ENCODE data around the gene MYBPC2. TPM values are rescaled to one million over a fixed set of nuclear protein-coding genes. Genes with fewer than 3 reads are reported as not detected.
A peak's percentile ranks its signal among the peaks of the same experiment; 100 is the strongest.

MYBPC2 gene
- total and polyA plus RNA-seq, 12 donors, result 0.03 to 1.6 TPM; not detected in 10

GRCh38 chr19:50478901-50479715 is 46.4 kb downstream of the MYBPC2 start:
- H3K36me3 ChIP-seq (replicated peaks in 1 of 2), result peaks cover 0 to 50% of the 10 kb centered on the region in 2 donors

DNA sequence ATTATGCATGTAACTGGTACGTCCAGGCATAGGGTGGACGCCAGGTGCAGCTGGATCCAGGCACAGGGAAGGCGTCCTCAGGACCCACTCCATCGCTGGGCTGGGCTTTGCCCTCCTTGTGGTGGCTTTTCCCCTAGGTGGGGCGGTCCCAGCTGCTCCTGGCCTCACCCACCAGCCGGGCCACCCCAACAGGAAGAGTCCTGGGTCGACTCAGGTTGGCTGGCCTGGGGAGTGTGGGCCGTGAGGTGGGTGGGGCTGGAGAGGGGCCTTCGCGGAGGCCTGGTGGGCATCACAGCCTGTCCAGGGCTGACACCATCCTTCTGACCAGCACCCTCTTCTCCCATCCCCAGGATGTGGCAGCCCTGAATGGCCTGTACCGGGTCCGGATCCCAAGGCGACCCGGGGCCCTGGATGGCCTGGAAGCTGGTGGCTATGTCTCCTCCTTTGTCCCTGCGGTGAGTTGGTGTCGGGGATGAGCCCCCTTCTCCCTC is 47.1 kb downstream of the MYBPC2 start:
- no peaks in the 10 kb centered on the region for H3K27me3 ChIP-seq
- peaks cover 9 to 12% of the 10 kb centered on the region in 2 donors for H3K4me1 ChIP-seq (replicated peaks in 1 of 2)
- no peak for TF ChIP-seq CTCF (IDR thresholded peaks at IDR 0.05)
- intact Hi-C loops (cut with DNase I), result no loop called here
- no peak for DNase-seq
- WGBS, 4 donors, result 91 to 97% (median 94%) methylated on average over 4 to 16 of the region's 16 CpGs
- no peaks in the 10 kb centered on the region for H3K9me3 ChIP-seq (replicated peaks in 1 of 3)
- peaks cover 0 to 50% of the 10 kb centered on the region in 2 donors for H3K36me3 ChIP-seq (replicated peaks in 1 of 2)
- H3K27ac ChIP-seq, result no peak overlapping the region
- no peak overlapping the region for H3K4me3 ChIP-seq

More at GRCh38 chr19:50478901-50479715, 46.4 kb downstream of the MYBPC2 start:
- TF ChIP-seq CTCF (IDR thresholded peaks at IDR 0.05) (peak in 2 of 6 experiments; percentile 3 to 11), POLR2A (IDR thresholded peaks at IDR 0.05) (no peak)
- Histone ChIP-seq H3K4me1 (replicated peaks in 1 of 2) (peaks cover 9 to 12% of the 10 kb centered on the region in 2 donors), H3K27me3 (no peaks in the 10 kb centered on the region), H3K9me3 (replicated peaks in 1 of 3) (no peaks in the 10 kb centered on the region), H3K4me3 (no peak overlapping the region), H3K27ac (no peak overlapping the region)
- intact Hi-C loops (cut with DNase I), result no loop called here
- WGBS, 4 donors, result 87 to 95% (median 92%) methylated on average over 12 to 19 of the region's 19 CpGs
- DNase-seq, result no peak

DNA sequence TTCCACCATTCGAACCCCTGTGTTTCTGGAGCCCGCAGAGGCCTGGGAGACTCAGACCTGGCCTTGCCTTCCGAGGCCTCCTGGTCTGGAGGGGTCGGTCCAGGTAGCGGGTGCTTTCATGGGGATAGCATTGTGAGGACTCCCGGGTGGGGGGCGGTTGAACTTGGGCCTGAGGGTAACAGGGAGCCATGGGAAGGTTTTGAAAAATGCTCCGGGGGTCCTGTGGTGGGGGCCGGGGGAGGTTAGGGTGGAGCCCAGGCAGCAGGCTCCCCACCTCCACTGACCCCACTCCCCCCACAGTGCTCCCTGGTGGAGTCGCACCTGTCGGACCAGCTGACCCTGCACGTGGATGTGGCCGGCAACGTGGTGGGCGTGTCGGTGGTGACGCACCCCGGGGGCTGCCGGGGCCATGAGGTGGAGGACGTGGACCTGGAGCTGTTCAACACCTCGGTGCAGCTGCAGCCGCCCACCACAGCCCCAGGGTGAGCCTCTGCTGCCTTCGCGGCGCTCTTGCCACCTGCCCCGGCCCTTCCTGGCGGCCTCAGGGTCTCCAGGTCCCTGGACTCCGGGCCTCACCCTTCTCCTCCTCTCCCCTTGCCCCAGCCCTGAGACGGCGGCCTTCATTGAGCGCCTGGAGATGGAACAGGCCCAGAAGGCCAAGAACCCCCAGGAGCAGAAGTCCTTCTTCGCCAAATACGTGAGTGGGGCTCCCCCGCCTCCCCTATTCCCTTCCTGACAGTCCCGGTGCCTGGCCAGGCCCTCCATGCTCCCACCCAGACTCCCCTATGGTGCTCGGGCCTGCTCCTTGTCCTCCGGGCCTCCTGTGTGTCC is 47.8 kb downstream of the MYBPC2 start:
- no peak overlapping the region for H3K4me3 ChIP-seq
- H3K36me3 ChIP-seq (replicated peaks in 1 of 2), result peaks cover 0 to 50% of the 10 kb centered on the region in 2 donors
- no peak for DNase-seq
- 87 to 90% (median 88%) methylated on average over 22 to 37 of the region's 37 CpGs for WGBS, 4 donors
- no peak for TF ChIP-seq POLR2A (IDR thresholded peaks at IDR 0.05)
- no peak for TF ChIP-seq CTCF (IDR thresholded peaks at IDR 0.05)
- H3K27ac ChIP-seq, result no peak overlapping the region
- intact Hi-C loops (cut with DNase I), result no loop called here
- no peaks in the 10 kb centered on the region for H3K9me3 ChIP-seq (replicated peaks in 1 of 3)
- H3K27me3 ChIP-seq, result no peaks in the 10 kb centered on the region
- H3K4me1 ChIP-seq (replicated peaks in 1 of 2), result peaks cover 9 to 12% of the 10 kb centered on the region in 2 donors
